ENCODE data around the gene PTPRE. TPM values are rescaled to one million over a fixed set of nuclear protein-coding genes. Genes with fewer than 3 reads are reported as not detected.
A peak's percentile ranks its signal among the peaks of the same experiment; 100 is the strongest.

PTPRE gene
- total RNA-seq, 1 donor from 2014 or later, result 20.9 TPM

DNA sequence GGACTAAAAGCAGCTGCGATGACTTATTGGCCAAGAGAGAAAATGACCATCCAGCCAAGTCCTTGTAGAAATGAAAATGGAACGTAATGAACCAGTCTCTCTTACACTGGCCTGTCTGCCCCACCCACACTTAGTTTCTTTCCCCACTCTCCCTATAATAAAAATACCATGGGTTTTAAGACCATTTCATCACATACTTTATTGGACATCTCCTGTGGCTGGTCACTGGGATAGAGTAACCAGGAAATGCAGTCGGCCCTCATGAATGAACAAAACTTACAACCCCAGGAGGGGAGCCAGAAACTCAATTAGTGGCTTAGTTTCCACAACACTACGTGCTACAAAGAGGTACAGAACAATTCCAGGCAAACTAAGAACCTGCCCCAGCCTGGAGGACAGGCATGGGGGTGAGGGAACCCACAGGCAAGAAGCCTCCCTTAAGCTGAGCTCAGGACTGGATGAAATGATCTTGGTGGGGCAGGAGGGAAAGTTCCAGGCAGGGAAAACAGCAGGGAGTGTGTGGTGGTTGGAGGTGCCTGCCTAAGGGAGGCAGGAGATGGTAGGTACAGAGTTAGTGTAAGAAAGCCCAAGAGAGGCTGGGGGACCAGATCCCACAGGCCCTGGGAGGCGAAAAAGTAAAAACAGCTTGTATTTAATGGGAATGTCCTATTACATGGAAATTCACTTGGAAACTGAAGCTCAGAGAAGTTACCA is 189.7 kb downstream of the PTPRE start:
- DNase-seq, result no peak

DNA sequence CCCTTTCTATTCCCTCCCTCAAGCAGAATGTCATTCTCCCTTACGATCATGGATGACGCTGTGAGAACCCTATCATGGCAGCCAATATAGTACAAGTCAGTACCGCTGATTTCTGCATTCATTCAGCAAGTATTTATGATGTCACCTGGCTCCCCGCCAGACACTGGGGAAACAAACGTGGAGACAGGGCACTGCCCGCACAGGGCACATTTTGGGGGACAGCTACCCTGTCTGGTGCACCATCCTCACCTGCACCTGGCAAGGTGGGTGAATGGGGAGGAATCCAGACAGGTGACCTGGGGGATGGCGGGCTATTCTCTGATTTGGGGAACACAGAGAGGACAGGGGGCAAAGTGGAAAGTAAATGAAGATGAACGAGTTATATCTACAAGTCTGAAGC is 190.9 kb downstream of the PTPRE start:
- no peak for DNase-seq

DNA sequence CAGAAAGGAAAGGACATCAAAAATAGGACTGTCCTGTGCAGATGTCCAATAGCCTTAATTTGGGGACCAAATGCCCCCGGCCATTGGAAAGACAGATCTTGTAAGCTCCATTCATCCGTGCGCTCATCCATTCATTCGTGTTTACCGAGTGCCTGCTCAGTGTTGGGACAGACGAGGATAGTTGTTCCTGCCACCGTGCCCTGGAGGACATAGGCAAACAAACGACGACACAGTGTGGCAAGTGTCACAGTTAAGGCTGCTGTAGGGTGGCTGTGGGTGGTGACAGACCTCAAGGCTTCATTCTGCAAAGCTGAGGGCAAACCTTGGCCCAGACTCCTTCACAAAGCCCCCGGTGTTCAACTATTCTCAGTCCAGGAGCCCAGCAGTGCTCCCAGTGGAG is 191.7 kb downstream of the PTPRE start:
- no peak for DNase-seq

DNA sequence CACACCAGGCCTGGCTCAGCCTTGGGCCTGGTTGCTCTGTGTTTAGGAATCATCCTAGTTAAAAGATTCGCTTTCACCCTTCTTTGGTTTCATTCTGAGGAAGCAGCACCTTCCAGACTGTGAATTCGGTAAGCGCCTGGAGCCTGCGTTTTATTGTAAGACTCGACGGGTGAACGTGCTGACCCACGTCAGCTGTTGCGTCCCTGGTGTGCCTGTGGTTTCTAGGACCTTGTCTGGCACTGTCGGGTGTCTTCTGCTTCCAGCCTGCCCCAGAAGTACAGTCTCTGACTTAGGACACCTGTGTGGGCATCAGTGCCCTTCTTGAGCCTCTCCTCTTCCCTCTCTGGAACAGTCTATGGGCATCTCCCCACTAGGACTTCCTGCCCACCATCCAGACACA is 193.0 kb downstream of the PTPRE start:
- DNase-seq, result no peak

GRCh38 chr10:128101901-128102300 is 195.0 kb downstream of the PTPRE start:
- DNase-seq, result no peak

GRCh38 chr10:128102480-128103228 is 195.8 kb downstream of the PTPRE start:
- no peak for DNase-seq

GRCh38 chr10:128103229-128103714 is 196.4 kb downstream of the PTPRE start:
- no peak for DNase-seq

- no peak for DNase-seq
These were observed 198.5 kb downstream of the PTPRE start for GRCh38 chr10:128105383-128105782.

DNA sequence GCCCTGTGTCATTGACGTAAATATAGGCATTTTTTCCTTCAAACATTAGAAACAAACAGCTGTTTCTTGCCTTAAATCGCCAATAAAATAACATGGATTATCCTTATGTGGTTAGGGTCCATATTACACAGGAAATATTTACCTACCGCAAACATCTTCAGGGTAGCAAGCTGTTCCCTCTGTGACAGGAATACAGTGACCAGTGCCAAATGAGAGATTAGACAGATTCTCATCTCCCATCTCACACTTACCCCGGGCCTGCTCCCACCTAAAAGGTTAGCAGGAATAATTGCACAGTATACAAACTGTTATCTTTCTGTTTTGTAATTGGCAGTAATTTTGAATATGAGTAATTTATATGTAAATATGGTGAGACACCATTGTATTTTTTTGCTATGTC is 202.8 kb downstream of the PTPRE start:
- DNase-seq, result no peak

DNA sequence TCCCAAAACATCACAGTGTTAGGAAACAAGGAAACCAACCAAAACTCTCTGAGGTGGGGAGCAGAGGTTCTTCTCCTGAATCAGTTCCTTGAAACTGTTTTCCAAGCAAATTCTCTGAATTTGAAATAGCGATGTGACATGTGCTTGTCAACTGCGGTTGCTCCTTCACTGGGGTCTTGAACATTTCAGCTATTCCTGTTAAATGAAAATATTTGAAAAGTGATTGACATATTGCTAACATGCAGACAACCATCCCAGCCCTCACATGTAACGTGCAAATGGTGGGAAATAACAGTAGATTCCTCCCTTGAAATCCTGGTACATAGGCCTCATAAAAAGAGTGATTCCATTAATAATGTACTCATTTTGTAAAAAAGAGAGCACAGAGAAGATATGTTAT is 203.4 kb downstream of the PTPRE start:
- DNase-seq, result no peak

- no peak for DNase-seq
These were observed 204.8 kb downstream of the PTPRE start for GRCh38 chr10:128111696-128112095.

DNA sequence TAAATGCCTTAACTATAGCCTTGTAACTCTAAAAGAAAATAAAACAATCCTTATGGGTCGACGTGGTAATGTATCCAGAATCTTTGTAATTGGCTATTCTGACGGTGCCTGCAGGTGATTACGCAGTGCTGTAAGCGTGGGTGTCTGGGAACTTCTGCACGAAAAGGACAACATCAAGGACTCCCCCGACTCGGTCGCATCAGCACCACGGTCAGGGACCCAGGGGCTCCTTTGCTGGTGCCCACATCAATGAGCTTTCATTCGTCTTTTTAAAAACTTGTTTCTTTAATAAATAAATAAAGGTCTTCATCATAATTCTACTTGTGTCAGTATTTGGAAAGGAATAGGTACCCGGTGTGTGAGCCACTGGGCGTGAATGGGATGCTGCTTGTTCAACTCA is 206.1 kb downstream of the PTPRE start:
- no peak for DNase-seq

DNA sequence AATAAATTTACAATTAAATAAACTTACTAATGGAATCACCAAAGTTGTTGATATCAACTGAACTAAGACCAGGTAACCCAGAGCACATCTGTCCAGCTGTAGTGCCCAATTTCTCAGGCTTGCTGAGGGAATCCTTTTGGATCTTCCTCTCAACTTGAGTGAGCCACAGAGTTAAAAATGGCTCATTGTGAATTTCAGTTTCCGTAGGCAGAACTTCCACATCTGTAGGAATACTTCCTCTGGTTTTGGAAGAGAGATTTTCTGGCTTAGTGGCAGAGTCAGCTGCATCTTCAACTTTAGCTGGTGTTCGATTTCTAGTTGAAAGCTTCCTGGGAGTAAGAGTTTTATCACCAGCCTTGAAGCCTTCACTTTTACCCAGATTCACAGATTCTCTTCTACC is 208.0 kb downstream of the PTPRE start:
- no peak for DNase-seq

DNA sequence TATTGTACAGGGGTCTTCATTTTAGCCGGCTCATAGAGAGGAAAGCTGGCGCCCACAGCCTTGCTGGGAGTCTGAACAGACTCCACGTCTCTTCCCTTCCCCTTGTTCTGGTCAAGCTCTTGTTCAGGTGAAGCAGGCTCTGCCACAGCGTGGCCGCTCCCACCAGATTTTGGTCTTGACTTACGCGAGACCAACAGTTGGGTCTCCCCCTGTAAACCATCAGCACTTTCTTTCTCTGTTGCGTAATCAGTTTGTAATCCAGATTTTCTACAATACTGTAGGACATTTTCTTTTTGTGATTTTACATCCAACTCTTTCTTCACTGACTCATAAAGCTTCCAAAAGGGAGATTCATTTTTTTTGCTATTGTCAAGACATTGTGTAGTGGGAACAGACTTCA is 208.5 kb downstream of the PTPRE start:
- no peak for DNase-seq

DNA sequence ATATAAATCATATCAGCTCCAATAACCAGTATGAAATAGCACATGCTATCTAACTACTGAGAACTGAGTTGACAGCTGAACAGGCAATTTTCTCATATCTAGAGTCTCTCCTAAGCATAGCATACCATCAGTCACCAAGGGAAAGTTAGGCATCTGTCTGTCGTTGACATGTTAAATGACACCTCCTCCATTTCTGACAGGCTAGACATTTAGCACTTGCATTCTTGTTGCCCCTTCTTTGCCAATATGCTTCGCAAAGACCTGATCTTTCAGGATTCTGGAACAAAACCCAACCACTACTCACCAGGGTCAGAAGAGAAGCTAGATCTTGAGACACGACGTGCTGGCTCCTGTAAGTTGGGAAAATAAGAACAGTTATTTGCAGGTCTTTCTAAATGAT is 209.3 kb downstream of the PTPRE start:
- no peak for DNase-seq

DNA sequence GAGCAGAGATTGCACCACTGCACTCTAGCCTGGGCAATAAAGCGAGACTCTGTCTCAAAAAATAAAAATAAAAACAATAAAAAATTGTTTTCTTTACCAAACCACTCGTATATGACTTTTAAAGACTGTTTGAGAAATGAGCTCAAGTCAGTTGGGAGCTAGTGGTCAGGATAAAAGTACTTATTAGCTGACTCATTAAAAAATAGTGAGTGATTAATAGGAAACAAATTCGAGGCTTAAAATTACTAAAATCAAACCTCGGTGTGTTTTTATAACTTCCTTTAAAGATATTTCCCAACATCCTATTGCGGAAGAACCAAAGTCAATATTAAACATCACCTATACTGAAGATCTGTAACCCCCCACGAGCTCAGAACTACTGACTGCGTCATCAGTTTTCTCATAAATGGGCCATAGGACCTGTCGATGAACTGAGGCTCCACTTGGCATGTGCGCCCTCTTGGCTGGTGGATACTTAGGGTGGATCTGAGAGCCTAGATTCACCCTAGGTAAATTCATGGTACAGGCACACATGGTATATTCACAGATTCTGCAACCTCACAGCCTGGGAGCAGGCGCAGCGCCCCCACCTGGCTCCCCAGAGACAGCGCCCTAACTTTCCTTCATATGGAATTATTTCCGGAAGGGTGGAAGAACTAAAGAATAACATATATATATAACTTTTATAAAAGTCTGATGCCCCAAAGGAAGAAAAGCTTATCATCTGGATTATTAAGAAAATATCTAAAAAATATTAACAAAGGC is 210.1 kb downstream of the PTPRE start:
- no peak for DNase-seq

DNA sequence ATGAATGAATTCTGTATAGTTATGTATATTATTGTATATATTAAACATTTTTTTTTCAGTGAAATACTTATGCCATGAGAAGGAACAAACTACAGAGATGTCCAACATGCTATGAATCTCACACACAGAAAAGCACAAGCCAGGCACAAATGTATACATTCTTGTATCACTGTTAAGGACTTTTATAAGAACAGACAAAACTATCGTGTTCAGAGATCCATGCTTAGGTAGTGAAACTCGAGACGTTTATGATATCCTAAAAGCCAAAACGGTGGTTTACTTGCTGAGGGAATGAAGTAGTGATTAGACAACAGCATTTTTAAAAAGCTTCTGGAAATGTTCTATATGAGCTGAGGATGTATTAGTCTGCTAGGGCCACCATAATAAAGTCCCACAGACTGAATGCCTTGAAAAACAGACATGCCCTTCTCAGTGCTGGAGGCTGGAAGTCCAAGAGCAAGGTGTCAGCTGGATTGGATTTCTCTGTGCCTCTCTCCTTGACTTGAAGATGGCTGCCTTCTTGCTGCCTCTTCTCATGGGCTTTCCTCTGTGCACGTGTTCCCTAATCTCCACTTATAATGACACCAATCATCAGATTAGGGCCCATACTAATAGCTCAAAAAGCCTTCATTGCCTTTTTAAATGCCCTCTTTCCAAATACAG is 215.0 kb downstream of the PTPRE start:
- DNase-seq, result no peak

DNA sequence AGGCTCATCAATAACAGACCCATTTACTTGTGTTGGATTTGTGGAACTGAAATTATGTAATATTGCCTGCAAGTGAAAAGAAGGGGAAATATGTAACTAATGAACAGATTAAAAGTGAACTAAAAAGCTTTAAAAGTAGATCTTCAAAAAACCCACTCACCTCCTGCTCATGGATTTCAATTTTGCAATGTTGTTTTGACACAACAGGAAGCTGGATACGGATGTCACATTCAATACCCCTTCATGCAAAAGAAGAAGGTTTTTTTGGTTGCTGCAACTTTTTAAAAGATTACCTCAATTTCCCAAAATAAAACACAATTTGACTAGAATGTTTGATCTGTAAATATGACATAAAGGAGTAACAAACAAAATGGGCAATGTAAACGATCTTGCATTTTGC is 216.0 kb downstream of the PTPRE start:
- no peak for DNase-seq

GRCh38 chr10:128123846-128124245 is 216.9 kb downstream of the PTPRE start:
- no peak for DNase-seq

DNA sequence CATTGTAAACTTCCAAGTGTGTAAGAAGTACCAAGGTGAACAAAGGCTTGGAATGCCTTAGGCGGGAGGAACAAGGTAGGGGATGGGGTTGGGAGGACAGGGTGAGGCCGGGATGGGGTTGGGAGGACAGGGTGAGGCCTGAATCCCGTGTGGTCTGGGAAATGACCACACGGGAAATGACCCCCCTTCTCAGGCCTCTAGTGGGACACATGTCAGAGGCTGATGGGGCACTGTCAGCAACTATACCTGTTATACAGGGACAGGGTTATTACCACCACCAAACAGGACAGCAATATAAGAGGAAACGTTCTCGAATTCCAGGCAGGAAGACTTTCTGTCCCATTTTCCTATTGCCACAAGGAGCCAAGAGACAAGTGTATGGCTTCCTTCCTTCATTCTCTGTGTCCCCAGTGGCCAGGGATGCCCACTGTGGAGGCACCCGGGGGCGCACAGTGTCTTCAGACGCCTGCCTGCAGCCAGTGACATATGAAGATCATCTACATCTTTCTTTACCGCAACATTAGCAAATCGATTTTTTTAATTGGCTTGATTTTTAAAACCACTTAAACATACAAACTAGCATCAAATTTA is 218.0 kb downstream of the PTPRE start:
- no peak for DNase-seq

GRCh38 chr10:128125416-128125943 is 218.6 kb downstream of the PTPRE start:
- DNase-seq, result peak; percentile 10
